NCI-H2196 treated with DMSO at 0.1 percent for 48 hours (cell line): ENCODE results near the gene PLEKHM3.

Source experiments
- DNase-seq: peaks from one replicate; lab custom pipeline; 2025; ENCODE audit not compliant: unreplicated experiment; lab: John Stamatoyannopoulos, UW

Gene PLEKHM3

DNA sequence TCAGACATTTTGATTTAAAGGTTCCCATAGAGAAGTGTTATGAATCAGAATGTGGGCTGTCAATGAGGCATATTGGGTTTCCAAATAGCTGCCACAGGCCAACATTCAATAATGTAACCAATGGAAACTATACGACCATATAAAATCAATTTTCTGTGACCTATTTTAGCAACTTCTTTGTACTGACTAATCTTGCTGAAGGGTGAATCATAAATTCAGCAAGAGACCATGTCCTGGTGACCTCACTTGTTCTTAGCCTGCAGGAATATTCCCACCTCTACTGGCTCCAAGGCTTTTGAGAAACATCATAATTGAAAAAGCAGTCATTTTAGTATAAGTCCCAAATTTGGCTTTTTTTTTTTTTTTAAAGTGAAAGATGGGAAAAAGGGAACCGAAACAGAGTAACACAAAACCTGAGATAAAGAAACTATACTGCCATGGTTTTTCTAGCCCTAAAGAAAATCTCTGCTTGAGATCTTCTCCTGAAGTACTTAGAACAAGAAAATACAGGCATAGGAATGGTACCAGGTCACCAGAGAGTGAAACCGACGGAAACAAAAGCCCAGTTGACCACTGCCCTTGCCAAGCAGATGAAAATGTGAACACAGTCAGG lies 32.1 kb downstream of the PLEKHM3 start:
- DNase-seq = no peak

DNA sequence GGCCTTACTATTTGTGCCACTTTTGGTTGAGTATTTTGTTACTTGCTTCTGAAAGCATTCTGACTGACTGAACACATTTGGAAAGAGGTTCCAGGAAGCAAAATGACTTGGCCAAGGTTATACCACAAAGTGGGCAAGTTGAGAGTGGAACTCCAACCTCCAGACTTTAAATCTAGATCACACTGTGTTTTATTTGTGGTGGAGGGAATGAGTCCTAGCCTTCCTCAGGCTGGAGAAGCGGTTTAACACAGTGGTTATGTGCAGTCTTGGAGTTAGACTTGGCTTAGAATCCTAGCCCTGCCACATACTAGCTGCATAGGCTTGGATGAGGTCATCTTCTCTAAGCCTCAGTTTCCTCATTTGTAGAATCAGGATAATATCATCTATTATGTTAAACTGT lies 33.4 kb downstream of the PLEKHM3 start:
- DNase-seq = no peak

DNA sequence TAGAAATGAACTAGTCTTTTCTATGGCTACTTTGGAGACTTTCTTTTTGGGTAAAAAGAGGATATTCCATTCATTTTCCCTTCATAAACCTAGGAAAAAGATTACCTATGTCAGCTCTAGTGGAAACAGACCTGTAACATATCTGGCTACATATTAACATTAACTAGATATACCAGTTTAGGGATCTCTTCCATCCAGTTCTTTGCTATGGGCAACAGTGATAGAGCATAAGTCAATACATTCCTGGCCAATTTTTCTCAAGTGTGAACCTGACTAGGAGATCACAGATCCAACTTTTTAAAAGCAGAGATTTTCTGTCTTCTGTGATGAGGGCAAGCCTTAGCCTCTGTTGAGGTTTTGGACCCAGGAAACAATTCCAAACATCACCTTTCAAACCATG lies 34.5 kb downstream of the PLEKHM3 start:
- no peak for DNase-seq

DNA sequence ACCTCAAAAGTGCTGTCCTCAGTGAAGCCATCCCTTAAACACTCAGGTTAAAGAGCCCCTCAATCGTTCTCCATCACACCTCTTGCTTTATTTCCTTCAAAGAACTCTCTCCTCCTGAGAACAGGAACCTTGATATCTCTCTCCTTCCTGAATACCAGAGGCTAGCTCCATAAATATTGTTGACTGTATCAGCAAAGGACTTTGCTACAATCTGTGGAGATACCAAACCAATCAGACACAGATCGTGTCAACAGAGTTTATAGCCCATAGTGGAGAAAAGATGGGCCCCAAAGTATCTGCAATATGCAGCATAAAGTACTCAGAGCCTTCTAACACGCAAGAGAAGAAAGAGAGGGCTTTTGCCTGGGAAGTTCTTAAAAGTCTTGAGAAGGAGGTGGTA lies 36.4 kb downstream of the PLEKHM3 start:
- DNase-seq = no peak

DNA sequence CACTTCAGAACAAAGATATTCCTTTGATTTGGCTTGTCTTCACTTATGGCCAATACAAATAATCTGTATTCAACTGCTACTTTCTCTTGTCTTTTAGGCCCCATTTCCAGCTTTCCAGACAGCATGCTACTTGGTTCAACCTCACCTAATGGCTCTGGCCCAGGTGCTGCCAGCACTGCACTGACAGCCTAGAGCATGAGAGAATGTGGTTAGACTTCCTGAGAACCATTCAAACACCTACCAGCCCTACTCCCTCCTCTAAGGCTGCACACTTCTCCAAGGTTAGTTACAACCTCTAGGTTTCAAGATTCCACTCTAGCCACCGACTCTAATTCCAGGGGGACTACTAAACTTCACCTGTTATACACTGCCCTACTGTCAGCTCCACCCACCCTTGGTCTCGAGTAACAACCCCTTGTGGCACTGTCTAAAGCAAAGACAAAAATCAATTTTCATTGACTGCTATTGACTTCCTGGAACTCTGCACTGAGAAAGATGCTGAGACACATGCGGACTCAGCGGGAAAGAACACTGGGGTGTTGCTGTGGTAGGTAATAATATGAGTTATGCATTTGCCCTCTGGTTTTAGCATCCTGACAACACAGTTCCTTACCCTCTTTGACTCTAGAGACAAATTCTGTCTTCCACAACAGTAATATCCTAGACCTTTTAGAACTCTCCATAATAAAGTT lies 38.2 kb downstream of the PLEKHM3 start:
- no peak for DNase-seq

DNA sequence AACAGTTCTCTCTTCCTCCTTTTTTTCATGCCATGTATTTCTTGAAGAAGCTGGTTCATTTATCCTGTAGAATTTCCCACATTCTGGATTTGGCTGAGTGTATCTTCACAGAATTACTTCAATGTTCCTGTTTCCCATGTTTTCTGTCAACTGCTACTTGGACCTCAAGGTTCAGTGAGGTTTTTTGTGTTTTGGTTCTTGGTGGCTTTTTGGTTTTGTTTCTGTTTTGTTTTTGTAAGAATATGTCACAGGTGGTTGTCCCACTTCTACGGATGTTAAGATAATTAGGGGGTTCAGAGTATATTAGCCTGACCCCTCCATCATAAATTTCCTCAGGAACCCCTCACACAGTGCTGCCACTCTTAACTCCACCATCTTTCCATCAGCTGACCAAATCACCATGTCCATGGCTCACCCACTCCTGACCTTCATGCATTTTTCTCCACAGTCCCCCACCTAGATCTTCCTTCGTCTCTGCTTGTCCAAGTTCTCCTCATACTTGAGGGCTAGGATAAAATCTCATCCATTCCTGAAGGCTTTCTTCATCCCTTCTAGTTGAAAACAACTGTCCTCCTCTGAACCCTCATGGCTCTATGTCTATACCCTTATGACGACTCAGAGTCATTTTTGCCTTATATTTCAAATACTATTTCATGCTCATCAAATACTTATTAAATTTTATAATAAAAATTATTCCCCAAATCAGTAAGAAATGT lies 40.4 kb downstream of the PLEKHM3 start:
- no peak for DNase-seq

DNA sequence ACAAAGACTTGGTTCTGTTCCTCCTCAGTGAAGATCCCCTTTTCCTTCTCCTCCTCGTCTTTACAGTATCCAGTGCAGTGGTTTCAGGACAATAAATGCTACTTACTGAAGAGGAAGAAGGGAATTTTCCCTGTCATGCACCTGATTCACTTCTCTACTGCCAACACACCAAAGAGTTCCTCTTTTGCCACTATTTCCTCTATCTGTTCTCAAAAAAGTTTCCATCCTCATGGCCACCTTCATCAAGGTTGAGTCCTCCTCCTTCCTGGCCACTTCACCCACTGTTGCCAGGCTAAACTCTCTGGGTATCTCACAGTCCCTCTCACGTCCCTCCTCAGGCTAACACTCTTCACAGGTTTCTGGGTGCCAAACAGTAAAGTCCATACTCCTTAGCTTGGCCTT lies 41.7 kb downstream of the PLEKHM3 start:
- no peak for DNase-seq

DNA sequence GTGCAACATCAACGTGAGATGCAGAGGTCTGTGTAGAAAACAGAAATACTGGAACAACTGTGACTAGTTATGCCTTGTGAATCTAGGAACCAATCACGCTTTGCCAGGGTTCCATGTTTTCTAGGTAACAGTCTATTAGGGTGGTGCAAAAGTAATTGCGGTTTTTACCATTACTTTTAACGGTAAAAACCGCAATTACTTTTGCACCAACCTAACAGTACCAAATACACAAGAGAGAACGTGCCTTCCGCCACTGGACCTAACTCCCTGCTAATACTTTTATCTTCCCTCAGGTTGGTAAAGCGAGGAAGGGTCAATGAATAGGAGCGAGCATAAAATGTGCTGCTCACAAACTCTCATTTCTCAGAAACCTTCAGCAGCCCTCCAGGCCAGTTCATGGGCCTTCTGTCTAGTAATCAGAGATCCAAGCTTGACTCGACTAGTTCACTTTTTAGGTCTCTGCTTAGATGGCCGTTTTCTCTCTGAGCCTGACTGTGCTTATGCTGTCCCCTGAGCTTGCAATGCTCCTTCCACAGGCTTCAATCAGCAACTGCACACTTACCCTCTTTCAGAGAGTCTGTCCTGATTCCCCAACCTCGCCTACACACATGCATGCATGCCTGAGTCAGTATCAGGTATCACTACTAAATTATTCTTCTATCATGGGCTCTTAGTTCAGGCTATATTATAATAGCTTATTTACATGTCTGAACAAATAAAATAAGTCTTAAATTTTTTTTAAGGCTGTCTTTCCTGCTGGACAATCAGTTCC lies 47.0 kb downstream of the PLEKHM3 start:
- no peak for DNase-seq

DNA sequence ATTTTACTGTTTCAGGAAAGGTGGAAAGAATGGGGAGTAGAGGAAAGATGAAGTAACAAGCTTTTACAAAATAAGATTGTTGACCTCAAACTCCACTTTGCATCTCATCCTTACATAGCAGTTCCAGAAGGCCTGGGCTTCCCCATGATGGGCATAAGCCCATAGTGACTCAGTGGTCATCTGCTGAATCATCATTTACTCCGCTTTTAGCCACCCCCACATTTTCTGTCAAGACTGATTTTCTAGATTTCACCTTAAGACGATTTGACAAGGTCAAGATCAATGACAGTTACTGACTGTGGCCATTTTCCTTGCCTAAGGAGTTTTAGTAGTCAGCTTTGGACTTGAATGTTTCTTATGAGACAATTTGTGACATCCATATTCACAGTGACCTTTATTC lies 49.4 kb downstream of the PLEKHM3 start:
- DNase-seq = no peak

DNA sequence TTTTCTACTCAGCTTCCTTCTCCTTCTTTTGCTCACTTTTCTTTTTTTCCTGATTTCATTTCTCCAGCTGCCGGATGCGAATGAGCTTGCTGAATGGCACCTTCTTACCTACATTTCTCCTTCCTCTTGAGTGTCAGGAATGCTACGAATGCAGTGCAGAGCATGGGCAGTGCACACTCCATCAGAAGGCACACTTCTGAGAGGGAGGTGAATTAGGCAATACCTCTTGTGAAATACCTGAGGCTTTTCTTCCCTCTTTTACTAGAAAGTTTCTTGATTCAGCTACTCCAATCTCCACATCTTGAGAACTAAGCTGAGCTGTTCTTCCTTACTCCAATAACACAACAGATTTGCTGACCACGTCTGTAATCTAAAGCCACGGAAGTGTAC lies 51.1 kb downstream of the PLEKHM3 start:
- DNase-seq = no peak

DNA sequence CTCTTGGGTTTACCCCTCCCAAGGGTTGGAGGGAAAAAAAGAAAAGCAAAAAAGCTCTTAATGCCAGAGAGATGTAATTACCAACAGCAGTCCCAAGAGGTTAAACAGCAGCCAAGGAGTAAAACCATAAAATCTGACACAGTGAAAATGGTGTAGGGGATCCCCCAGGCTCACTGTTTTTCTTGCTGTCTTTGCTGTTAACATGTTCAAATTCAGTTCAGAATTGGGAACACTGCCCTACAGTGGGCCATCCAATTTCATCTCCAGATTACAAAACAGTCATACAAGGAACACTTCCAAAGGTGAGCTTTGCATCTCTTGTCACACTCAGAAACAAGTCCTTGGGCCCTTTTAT lies 54.5 kb downstream of the PLEKHM3 start:
- no peak for DNase-seq

DNA sequence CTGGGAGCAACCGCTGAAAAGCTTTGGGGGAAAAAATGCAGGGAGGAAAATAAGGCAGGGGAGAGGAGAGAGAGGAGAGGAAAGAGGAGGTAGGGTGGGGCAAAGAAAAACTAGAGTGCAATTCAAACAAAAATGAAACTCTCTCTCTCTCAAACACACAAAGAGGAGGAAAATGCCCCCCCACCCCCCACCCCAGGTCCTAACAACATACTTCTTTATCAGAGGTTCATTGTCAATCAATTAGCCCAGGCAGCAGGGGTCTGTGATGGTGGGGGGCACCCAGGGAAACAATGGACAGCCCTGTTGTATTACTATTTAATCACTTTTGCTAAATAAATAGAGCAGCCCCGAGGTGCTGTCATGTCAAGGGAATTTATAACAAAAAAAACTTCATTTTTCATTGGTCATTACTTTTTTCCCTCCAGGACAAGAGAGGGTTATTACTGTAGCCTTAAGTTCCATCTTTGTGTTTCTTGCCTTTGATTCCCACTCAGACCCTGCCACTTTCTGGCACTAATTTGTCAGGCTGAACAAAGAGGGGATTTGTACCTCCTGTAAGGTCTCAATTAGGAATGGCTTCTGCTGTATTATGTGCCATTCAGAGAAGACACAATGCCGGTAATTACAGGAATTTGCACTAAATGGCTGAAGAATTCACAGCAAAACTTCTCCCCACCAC lies 55.0 kb downstream of the PLEKHM3 start:
- no peak for DNase-seq

DNA sequence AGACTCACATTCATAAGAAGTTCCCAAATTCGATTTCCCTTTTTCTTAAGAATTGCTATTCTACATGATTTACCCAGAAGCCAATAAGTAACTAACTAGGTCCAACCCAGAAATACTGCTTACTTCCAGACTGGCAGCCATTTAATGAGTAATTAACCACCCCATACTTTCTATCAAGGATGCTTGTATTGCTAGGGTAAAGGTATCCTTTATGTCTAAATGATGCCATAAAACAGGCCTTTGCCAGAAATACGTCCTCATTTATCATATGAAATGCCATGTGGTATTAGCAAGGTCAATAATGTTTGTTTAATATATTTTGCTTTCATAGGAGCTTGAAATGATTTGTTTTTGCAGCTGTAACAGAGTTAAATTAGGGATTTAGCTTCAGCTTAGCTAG lies 56.1 kb downstream of the PLEKHM3 start:
- DNase-seq = no peak

DNA sequence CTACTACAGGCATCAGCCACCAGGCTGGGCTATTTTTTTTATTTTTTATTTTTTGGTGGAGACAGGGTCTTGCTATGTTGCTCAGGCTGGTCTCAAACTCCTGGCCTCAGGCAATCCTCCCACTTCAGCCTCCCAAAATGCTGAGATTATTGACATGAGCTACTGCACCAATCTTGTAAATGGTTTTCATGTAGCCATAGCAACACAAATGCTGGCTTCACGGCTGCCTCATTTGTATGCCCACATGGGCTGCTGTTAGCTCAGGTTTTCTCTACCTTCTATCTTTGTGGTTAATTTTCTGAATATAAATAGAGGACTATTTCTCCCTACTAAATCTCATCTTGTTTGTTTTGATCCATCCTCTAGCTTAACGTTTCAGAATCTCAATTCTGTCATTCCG lies 58.2 kb downstream of the PLEKHM3 start:
- DNase-seq = no peak

DNA sequence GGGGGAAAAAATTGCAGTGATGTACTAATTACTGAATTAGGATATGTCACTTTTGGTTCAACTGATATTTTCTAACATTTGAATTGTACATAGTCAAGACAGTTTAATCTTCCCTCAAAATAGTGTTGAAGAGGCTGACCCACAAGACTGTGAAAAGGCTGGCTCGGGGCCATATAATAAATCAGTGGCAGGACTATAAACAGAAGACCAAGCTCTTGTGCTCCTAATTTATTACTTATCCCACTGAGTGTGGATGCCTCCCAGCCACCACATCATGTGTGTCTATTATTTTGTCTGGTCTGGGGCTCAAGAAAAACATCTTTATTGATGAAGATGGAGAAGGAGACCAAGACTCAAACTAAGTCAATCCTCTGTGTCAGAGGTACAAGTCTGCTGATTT lies 64.4 kb downstream of the PLEKHM3 start:
- no peak for DNase-seq

DNA sequence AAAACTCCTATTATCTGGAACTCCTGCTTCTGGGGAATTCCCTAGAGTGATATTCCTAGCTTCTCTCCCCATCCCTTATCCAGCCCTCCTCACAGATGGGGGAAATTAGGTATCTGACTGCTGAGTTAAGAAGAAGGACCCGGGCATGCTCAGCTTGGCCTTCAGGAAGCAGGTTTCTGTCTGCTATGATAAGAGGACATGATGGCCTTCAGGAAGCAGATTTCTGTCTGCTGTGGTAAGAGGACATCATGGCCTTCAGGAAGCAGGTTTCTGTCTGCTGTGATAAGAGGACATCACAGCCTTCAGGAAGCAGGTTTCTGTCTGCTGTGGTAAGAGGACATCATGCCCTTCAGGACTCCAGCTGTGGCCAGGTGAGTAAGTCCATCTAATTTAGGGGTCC lies 65.2 kb downstream of the PLEKHM3 start:
- DNase-seq = no peak

DNA sequence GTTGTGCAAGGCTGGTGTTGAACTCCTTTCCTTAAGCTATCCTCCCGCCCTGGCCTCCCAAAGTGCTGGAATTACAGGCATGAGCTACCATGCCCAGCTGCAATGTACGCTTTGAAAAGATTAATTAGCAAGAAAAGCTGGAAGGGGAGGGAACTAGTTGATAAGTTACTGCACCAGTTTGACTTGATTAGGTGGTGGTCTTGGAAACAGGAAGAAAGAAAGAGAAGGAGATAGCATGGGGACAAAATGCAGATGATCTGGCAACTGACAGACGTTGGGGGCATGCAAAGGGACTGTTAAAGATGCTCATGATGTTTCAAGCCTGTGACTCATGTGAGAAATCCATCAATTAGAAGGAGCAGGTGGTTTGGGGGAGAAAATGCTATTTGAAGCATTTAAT lies 68.6 kb downstream of the PLEKHM3 start:
- DNase-seq = no peak

DNA sequence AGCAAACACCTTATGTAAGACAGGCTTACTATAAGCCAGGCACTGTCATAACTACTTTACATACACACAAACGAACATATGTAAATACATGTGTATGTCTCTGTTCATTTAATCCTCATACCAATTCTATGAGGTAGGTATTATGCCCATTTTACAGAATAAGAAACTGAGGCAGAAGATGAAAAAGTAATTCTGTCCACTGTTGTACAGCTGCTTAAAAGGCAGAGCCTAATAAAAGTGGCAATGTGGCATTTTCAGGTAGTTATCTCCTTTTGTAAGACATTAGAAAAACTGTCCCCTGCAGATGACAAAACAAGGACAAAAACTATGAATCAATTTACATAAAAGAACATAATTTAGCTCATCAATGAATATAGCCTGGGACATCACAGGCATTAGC lies 69.9 kb downstream of the PLEKHM3 start:
- DNase-seq = no peak

DNA sequence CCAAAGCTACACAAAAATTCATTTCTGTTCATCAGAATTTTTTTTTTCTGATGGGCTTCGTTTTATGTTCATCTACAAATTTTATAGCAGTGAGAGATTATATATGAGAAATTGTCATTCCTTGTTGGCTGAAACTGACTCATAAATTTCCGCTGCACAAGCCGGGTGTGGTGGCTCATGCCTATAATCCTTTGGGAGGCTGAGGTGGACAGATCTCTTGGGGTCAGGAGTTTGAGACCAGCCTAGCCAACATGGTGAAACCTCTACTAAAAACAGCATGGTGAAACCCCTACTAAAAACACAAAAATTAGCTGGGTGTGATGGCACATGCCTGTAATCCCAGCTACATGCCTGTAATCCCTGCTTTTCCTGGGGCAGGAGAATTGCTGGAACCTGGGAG lies 72.0 kb downstream of the PLEKHM3 start:
- no peak for DNase-seq

DNA sequence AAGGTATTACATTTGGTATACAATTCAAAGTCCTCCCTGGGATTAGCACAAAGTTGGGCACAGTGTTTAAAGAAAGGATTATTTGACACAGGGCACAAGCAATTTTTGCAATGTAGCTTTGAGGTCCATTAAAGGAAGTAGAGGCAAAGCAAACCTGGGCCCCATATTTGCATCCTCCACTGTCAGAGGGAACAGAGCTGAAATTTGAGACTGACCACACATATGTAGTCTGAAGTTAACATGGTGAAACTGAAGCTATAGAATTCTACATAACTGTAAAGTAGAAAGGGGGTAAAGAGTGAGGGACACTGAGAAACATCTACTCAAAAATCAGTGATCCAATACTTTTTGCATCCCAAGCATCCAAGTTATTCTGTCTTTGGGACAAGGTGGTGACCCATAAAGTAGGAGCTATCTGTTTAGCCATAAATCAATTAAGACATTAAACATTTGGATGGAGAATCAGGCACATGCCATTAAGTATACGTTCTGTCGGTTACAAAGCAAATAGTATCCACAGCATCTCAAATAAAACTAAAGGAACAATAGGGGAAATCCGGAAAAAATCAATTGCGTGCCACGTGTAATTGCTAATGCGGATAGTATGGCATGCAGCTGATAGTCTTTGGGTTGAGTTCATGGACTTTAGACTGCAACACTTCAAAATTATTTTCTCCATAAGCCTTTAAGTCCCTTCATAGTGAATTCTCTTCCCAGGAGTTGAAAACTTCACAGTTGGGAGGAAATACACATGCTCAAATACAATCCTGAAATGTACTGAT lies 72.6 kb downstream of the PLEKHM3 start:
- no peak for DNase-seq
